ENCODE measurements around the gene FAM13A. TPM values are rescaled to one million over a fixed set of nuclear protein-coding genes. Genes with fewer than 3 reads are reported as not detected.

Gene FAM13A
- total RNA-seq, 2 experiments from 2014 or later, result 9.6 to 10.2 TPM

- Mint-ChIP-seq H3K27me3 (no peaks in the 10 kb centered on the region), H3K36me3 (ENCODE audit: low read depth) (peaks cover 91% of the 10 kb centered on the region), H3K27ac (no peak overlapping the region), H3K9me3 (no peaks in the 10 kb centered on the region), H3K4me3 (no peak overlapping the region), H3K4me1 (ENCODE audit: low read depth) (no peaks in the 10 kb centered on the region)
- ChIA-PET CTCF (no interaction called here), POLR2A (no interaction called here)
- TF ChIP-seq CTCF (IDR thresholded peaks at IDR 0.05), result no peak
- intact Hi-C loops (cut with DNase I, micrococcal nuclease), result no loop called here
- Histone ChIP-seq H3K36me3 (ENCODE audit: insufficient read depth, low read length) (peaks cover 83% of the 10 kb centered on the region), H3K27me3 (ENCODE audit: control insufficient read depth in 1 of 2, insufficient read depth in 2 of 2, low read length in 2 of 2) (no peaks in the 10 kb centered on the region), H3K4me1 (ENCODE audit: insufficient read depth, low read length) (no peaks in the 10 kb centered on the region), H3K4me3 (ENCODE audit: low read length) (no peak overlapping the region), H3K27ac (ENCODE audit: low read depth in 1 of 2, low read length in 2 of 2) (no peak overlapping the region), H3K9me3 (ENCODE audit: control insufficient read depth in 1 of 2, insufficient read depth in 1 of 2, low read length in 2 of 2) (peaks cover 0 to 3% of the 10 kb centered on the region in 2 experiments)
- no peak for ATAC-seq (ENCODE audit: poor library complexity)
- DNase-seq, result no peak
Measured at GRCh38 chr4:88722828-88723227, 334.2 kb downstream of the FAM13A start.

GRCh38 chr4:88722276-88722780 is 334.7 kb downstream of the FAM13A start:
- no peaks in the 10 kb centered on the region for H3K4me1 Mint-ChIP-seq (ENCODE audit: low read depth)
- peaks cover 0 to 8% of the 10 kb centered on the region in 2 experiments for H3K9me3 ChIP-seq (ENCODE audit: control insufficient read depth in 1 of 2, insufficient read depth in 1 of 2, low read length in 2 of 2)
- no peak for TF ChIP-seq CTCF (IDR thresholded peaks at IDR 0.05)
- H3K36me3 ChIP-seq (ENCODE audit: insufficient read depth, low read length), result peaks cover 83% of the 10 kb centered on the region
- CTCF ChIA-PET, result interaction anchor here (0.6 kb wide), 1 partner anchor 470 kb away, joined by 5 read pairs; no protein-coding TSS in a partner anchor
- no peaks in the 10 kb centered on the region for H3K27me3 ChIP-seq (ENCODE audit: control insufficient read depth in 1 of 2, insufficient read depth in 2 of 2, low read length in 2 of 2)
- H3K27ac ChIP-seq (ENCODE audit: low read depth in 1 of 2, low read length in 2 of 2), result no peak overlapping the region
- intact Hi-C loops (cut with DNase I, micrococcal nuclease), result no loop called here
- no peak overlapping the region for H3K27ac Mint-ChIP-seq
- H3K4me1 ChIP-seq (ENCODE audit: insufficient read depth, low read length), result no peaks in the 10 kb centered on the region
- H3K4me3 ChIP-seq (ENCODE audit: low read length), result no peak overlapping the region
- peaks cover 91% of the 10 kb centered on the region for H3K36me3 Mint-ChIP-seq (ENCODE audit: low read depth)
- DNase-seq (no peak), ATAC-seq (ENCODE audit: poor library complexity) (no peak)
- peaks cover 2% of the 10 kb centered on the region for H3K9me3 Mint-ChIP-seq
- POLR2A ChIA-PET, result no interaction called here
- no peaks in the 10 kb centered on the region for H3K27me3 Mint-ChIP-seq
- H3K4me3 Mint-ChIP-seq, result no peak overlapping the region

GRCh38 chr4:88720451-88721428 is 336.2 kb downstream of the FAM13A start:
- ATAC-seq (ENCODE audit: poor library complexity) (no peak), DNase-seq (no peak)
- no peak overlapping the region for H3K27ac ChIP-seq (ENCODE audit: low read depth in 1 of 2, low read length in 2 of 2)
- intact Hi-C loops (cut with DNase I, micrococcal nuclease), result no loop called here
- no peaks in the 10 kb centered on the region for H3K27me3 ChIP-seq (ENCODE audit: control insufficient read depth in 1 of 2, insufficient read depth in 2 of 2, low read length in 2 of 2)
- Mint-ChIP-seq H3K27ac (peak overlapping the region; percentile 8), H3K4me1 (ENCODE audit: low read depth) (no peaks in the 10 kb centered on the region), H3K36me3 (ENCODE audit: low read depth) (peaks cover 91% of the 10 kb centered on the region), H3K9me3 (peaks cover 9% of the 10 kb centered on the region), H3K27me3 (no peaks in the 10 kb centered on the region), H3K4me3 (no peak overlapping the region)
- ChIA-PET CTCF (interaction anchor here (0.6 kb wide), 1 partner anchor 119 kb away, joined by 3 read pairs; no protein-coding TSS in a partner anchor), POLR2A (no interaction called here)
- TF ChIP-seq CTCF (IDR thresholded peaks at IDR 0.05), result no peak
- H3K4me1 ChIP-seq (ENCODE audit: insufficient read depth, low read length), result no peaks in the 10 kb centered on the region
- H3K9me3 ChIP-seq (ENCODE audit: control insufficient read depth in 1 of 2, insufficient read depth in 1 of 2, low read length in 2 of 2), result peaks cover 0 to 24% of the 10 kb centered on the region in 2 experiments
- H3K36me3 ChIP-seq (ENCODE audit: insufficient read depth, low read length), result peaks cover 85% of the 10 kb centered on the region
- no peak overlapping the region for H3K4me3 ChIP-seq (ENCODE audit: low read length)
